Measurements from ENCODE around the gene PNPO.

GRCh38 chr17:47994724-47995123 lies 53.4 kb downstream of the PNPO start:
- no peak for TF ChIP-seq CTCF (conservative IDR thresholded peaks at IDR 0.05; ENCODE audit: low read length)
- TF ChIP-seq EZH2phosphoT487 (IDR thresholded peaks at IDR 0.05; ENCODE audit: borderline replicate concordance), result no peak

All from Loucy (cell line).